ENCODE measurements around the gene TTN.

GRCh38 chr2:178476477-178476876, 330.7 kb downstream of the TTN start:
- TF ChIP-seq CTCF (conservative IDR thresholded peaks at IDR 0.05; ENCODE audit: low read depth in 2 of 2) = no peak
- TF ChIP-seq EZH2phosphoT487 (IDR thresholded peaks at IDR 0.05; ENCODE audit: unreplicated experiment) = no peak
- no peak for TF ChIP-seq POLR2AphosphoS5 (IDR thresholded peaks at IDR 0.05; ENCODE audit: low read depth)
- no peak for TF ChIP-seq REST (IDR thresholded peaks at IDR 0.05; ENCODE audit: unreplicated experiment)
- no peak for TF ChIP-seq JUNB (IDR thresholded peaks at IDR 0.05; ENCODE audit: unreplicated experiment)
- TF ChIP-seq EZH2 (IDR thresholded peaks at IDR 0.05; ENCODE audit: low read depth, unreplicated experiment) = no peak
